Caco-2 (cell line): ENCODE data around the gene RNF144B. TPM values are rescaled to one million over a fixed set of nuclear protein-coding genes. Genes with fewer than 3 reads are reported as not detected.
"Not testable (repeated sequence)": the region's sequence is repeated elsewhere in the genome, so short reads cannot be mapped to it uniquely, and the experiment has no call there.

Source experiments
- BruUV-seq: library from RNA; stranded (reverse); fragments of 400-500 nt; replicated peaks from 2 replicates; lab custom pipeline; 2021; lab: Mats Ljungman, UMichigan
- CTCF ChIA-PET: fragments of 300-600 bp; sonication (Branson Sonifier 250); formaldehyde crosslinking; loops from one replicate; lab custom pipeline; 2022; ENCODE audit warnings: antibody characterized with exemption; lab: Charles Lee
- POLR2A ChIA-PET: fragments of 300-600 bp; sonication (Branson Sonifier 250); formaldehyde crosslinking; loops from one replicate; lab custom pipeline; 2022; ENCODE audit warnings: antibody characterized with exemption; lab: Charles Lee
- DNase-seq, 2 experiments: peaks; one replicate each; pipeline versions ENCODE4 v3.0.0 to v3.0.0-alpha.2; 2020 to 2022
- H3K27me3 ChIP-seq: replicated peaks from 2 replicates; pipeline ENCODE4 v1.6.0; 2011; ENCODE audit warnings: low read length; ENCODE audit not compliant: control insufficient read depth, insufficient read depth
- H3K36me3 ChIP-seq: 2 replicates; pipeline ENCODE4 v1.5.1; 2011; ENCODE audit warnings: low read length; ENCODE audit not compliant: control insufficient read depth, insufficient read depth
- H3K4me1 ChIP-seq: fragments of 250-450 bp; sonication (Bioruptor Pico); 2 replicates; pipeline ENCODE4 v1.5.1; 2020; ENCODE audit warnings: mild to moderate bottlenecking
- H3K4me3 ChIP-seq: 2 replicates; pipeline ENCODE4 v1.5.1; 2011; ENCODE audit warnings: low read depth, mild to moderate bottlenecking, control low read depth, low read length
- H3K9me3 ChIP-seq: fragments of 250-450 bp; sonication (Bioruptor Pico); 2 replicates; pipeline ENCODE4 v1.5.1; 2020; ENCODE audit warnings: mild to moderate bottlenecking, moderate library complexity
- H3K27ac Mint-ChIP-seq: one replicate; pipeline ENCODE4 v1.8.0; 2022; ENCODE audit warnings: mixed read lengths; ENCODE audit not compliant: unreplicated experiment
- H3K27me3 Mint-ChIP-seq: one replicate; pipeline ENCODE4 v1.8.0; 2022; ENCODE audit warnings: mixed read lengths; ENCODE audit not compliant: insufficient read depth, unreplicated experiment
- H3K36me3 Mint-ChIP-seq: one replicate; pipeline ENCODE4 v1.8.0; 2022; ENCODE audit warnings: mild to moderate bottlenecking, mixed read lengths; ENCODE audit not compliant: insufficient read depth, unreplicated experiment
- H3K4me1 Mint-ChIP-seq: one replicate; pipeline ENCODE4 v1.8.0; 2022; ENCODE audit warnings: low read depth, mixed read lengths; ENCODE audit not compliant: unreplicated experiment
- H3K4me3 Mint-ChIP-seq: one replicate; pipeline ENCODE4 v1.8.0; 2022; ENCODE audit warnings: mild to moderate bottlenecking, moderate library complexity, mixed read lengths; ENCODE audit not compliant: unreplicated experiment
- H3K9me3 Mint-ChIP-seq: one replicate; pipeline ENCODE4 v1.8.0; 2022; ENCODE audit warnings: mixed read lengths; ENCODE audit not compliant: unreplicated experiment
- CTCF ChIP-seq, 2 experiments: fragments of 200-600 bp in 1 of 2; IDR thresholded peaks; 1 replicate in 1 of 2; 2 replicates in 1 of 2; pipeline versions ENCODE4 v1.5.1 to v1.8.0; 2011 to 2022; ENCODE audit warnings: antibody characterized with exemption in 1 of 2, control low read depth in 1 of 2, inconsistent platforms in 1 of 2, low read depth in 1 of 2, low read length in 1 of 2, mild to moderate bottlenecking in 1 of 2, moderate library complexity in 1 of 2; ENCODE audit not compliant: insufficient read depth in 1 of 2, severe bottlenecking in 1 of 2, unreplicated experiment in 1 of 2
- intact Hi-C: fragments of 100-400 bp; cut with micrococcal nuclease; formaldehyde crosslinking; loops from one replicate; pipeline ENCODE4 v1.10.0; 2022; ENCODE audit not compliant: unreplicated experiment
- total RNA-seq: library from RNA; stranded (reverse); gene quantifications from 2 replicates; pipeline ENCODE4 v1.2.3, GENCODE V29; 2022

The RNF144B gene
- total RNA-seq, 1 experiment from 2014 or later, result 0.39 TPM

- Mint-ChIP-seq H3K4me1 (no peaks in the 10 kb centered on the region), H3K27ac (no peak overlapping the region), H3K27me3 (peaks cover 4% of the 10 kb centered on the region), H3K36me3 (no peaks in the 10 kb centered on the region), H3K9me3 (no peaks in the 10 kb centered on the region), H3K4me3 (no peak overlapping the region)
- Histone ChIP-seq H3K4me1 (no peaks in the 10 kb centered on the region), H3K4me3 (no peak overlapping the region), H3K9me3 (no peaks in the 10 kb centered on the region), H3K27me3 (peaks cover 1% of the 10 kb centered on the region; the same call in 1 of the 2 replicates), H3K36me3 (no peaks in the 10 kb centered on the region)
- no peak for DNase-seq
- ChIA-PET CTCF (no interaction called here), POLR2A (no interaction called here)
- BruUV-seq, result no TSS peak
- intact Hi-C loops, result no loop called here
- no peak for TF ChIP-seq CTCF (IDR thresholded peaks at IDR 0.05; ENCODE audit: insufficient read depth in 1 of 2, low read depth in 1 of 2, low read length in 1 of 2, severe bottlenecking in 1 of 2, unreplicated experiment in 1 of 2)
Measured at GRCh38 chr6:18397701-18398100, 10.6 kb downstream of the RNF144B start.

- H3K36me3 ChIP-seq, H3K36me3 Mint-ChIP-seq, H3K9me3 ChIP-seq, H3K9me3 Mint-ChIP-seq, H3K27me3 ChIP-seq, CTCF ChIA-PET, H3K27me3 Mint-ChIP-seq, H3K4me1 Mint-ChIP-seq, H3K4me1 ChIP-seq, POLR2A ChIA-PET, H3K27ac Mint-ChIP-seq, DNase-seq, intact Hi-C loops, BruUV-seq, H3K4me3 Mint-ChIP-seq, H3K4me3 ChIP-seq: not testable (repeated sequence)
Measured at GRCh38 chr6:18398225-18398624, 11.1 kb downstream of the RNF144B start.

- no peak overlapping the region for H3K27ac Mint-ChIP-seq
- no peaks in the 10 kb centered on the region for H3K27me3 Mint-ChIP-seq
- H3K4me1 Mint-ChIP-seq, result no peaks in the 10 kb centered on the region
- H3K36me3 ChIP-seq, result no peaks in the 10 kb centered on the region
- H3K36me3 Mint-ChIP-seq, result no peaks in the 10 kb centered on the region
- no peaks in the 10 kb centered on the region for H3K4me1 ChIP-seq
- CTCF ChIA-PET, result no interaction called here
- no peaks in the 10 kb centered on the region for H3K9me3 Mint-ChIP-seq
- BruUV-seq, result no TSS peak
- no peaks in the 10 kb centered on the region for H3K9me3 ChIP-seq
- H3K4me3 ChIP-seq, result no peak overlapping the region
- no peak for DNase-seq
- no peak overlapping the region for H3K4me3 Mint-ChIP-seq
- POLR2A ChIA-PET, result interaction anchor here (0.6 kb wide), 1 partner anchor 1301 kb away, joined by 4 read pairs; no protein-coding TSS in a partner anchor
- intact Hi-C loops, result no loop called here
- no peak for TF ChIP-seq CTCF (IDR thresholded peaks at IDR 0.05; ENCODE audit: insufficient read depth in 1 of 2, low read depth in 1 of 2, low read length in 1 of 2, severe bottlenecking in 1 of 2, unreplicated experiment in 1 of 2)
- H3K27me3 ChIP-seq, result peaks cover 1% of the 10 kb centered on the region; the same call in 1 of the 2 replicates
Measured at GRCh38 chr6:18400831-18401446, 13.8 kb downstream of the RNF144B start.

- POLR2A ChIA-PET, H3K4me1 Mint-ChIP-seq, DNase-seq, intact Hi-C loops, H3K36me3 Mint-ChIP-seq, CTCF ChIA-PET, H3K9me3 ChIP-seq, BruUV-seq, H3K27me3 Mint-ChIP-seq, H3K4me1 ChIP-seq, H3K4me3 Mint-ChIP-seq, H3K36me3 ChIP-seq, H3K9me3 Mint-ChIP-seq, H3K27me3 ChIP-seq, H3K4me3 ChIP-seq, H3K27ac Mint-ChIP-seq: not testable (repeated sequence)
Measured at GRCh38 chr6:18404965-18405364, 17.8 kb downstream of the RNF144B start.
